MCF 10A (cell line): Measurements from ENCODE around the gene GNG13. TPM values are rescaled to one million over a fixed set of nuclear protein-coding genes. Genes with fewer than 3 reads are reported as not detected.
A peak's percentile ranks its signal among the peaks of the same experiment; 100 is the strongest.

Experiments
- BruUV-seq: library from RNA; stranded (reverse); fragments of 400-500 nt; replicated peaks from 2 replicates; lab custom pipeline; 2021; lab: Mats Ljungman, UMichigan
- CTCF ChIA-PET: fragments of 300-600 bp; sonication (Branson Sonifier 250); formaldehyde crosslinking; extraction: SDS; loops from one replicate; lab custom pipeline; 2021; ENCODE audit warnings: antibody characterized with exemption, inconsistent platforms; lab: Yijun Ruan, JAX
- POLR2A ChIA-PET: fragments of 300-600, 350-650 bp; sonication (Branson Sonifier 250); formaldehyde crosslinking; extraction: SDS; loops from one replicate; lab custom pipeline; 2020; ENCODE audit warnings: antibody characterized with exemption, inconsistent platforms; lab: Yijun Ruan, JAX
- DNase-seq: peaks from one replicate; pipeline ENCODE4 v3.0.0-alpha.2; 2018; ENCODE audit not compliant: unreplicated experiment
- H3K27ac Mint-ChIP-seq: one replicate; pipeline ENCODE4 v1.8.0; 2022; ENCODE audit warnings: mild to moderate bottlenecking, low read depth, mixed read lengths; ENCODE audit not compliant: unreplicated experiment
- H3K27me3 Mint-ChIP-seq: one replicate; pipeline ENCODE4 v1.8.0; 2022; ENCODE audit warnings: mixed read lengths; ENCODE audit not compliant: insufficient read depth, unreplicated experiment
- H3K36me3 Mint-ChIP-seq: one replicate; pipeline ENCODE4 v1.8.0; 2022; ENCODE audit warnings: mild to moderate bottlenecking, moderate library complexity, mixed read lengths; ENCODE audit not compliant: insufficient read depth, unreplicated experiment
- H3K4me1 Mint-ChIP-seq: one replicate; pipeline ENCODE4 v1.8.0; 2022; ENCODE audit warnings: mixed read lengths; ENCODE audit not compliant: insufficient read depth, unreplicated experiment
- H3K4me3 Mint-ChIP-seq: one replicate; pipeline ENCODE4 v1.8.0; 2022; ENCODE audit warnings: mild to moderate bottlenecking, moderate library complexity, mixed read lengths; ENCODE audit not compliant: unreplicated experiment
- H3K9me3 Mint-ChIP-seq: one replicate; pipeline ENCODE4 v1.8.0; 2022; ENCODE audit warnings: mixed read lengths; ENCODE audit not compliant: unreplicated experiment
- CTCF ChIP-seq: fragments of 200-600 bp; IDR thresholded peaks from one replicate; pipeline ENCODE4 v1.8.0; 2022; ENCODE audit warnings: antibody characterized with exemption, mild to moderate bottlenecking; ENCODE audit not compliant: unreplicated experiment
- intact Hi-C: fragments of 100-400 bp; cut with micrococcal nuclease; formaldehyde crosslinking; loops from 2 replicates; pipeline ENCODE4 v1.14.1; 2022
- total RNA-seq: library from RNA; stranded (reverse); gene quantifications from 2 replicates; pipeline ENCODE4 v1.2.3, GENCODE V29; 2022

Gene GNG13
- total RNA-seq, 1 experiment from 2014 or later = not detected

- no TSS peak for BruUV-seq
- ChIA-PET POLR2A (interaction anchor here (0.8 to 2.0 kb wide), 2 partner anchors 9 to 13 kb away, joined by 3 to 6 read pairs; no protein-coding TSS in a partner anchor), CTCF (interaction anchor here (0.7 kb wide), 1 partner anchor 291 kb away, joined by 3 read pairs; no protein-coding TSS in a partner anchor)
- H3K27ac Mint-ChIP-seq = no peak overlapping the region
- peaks cover 10% of the 10 kb centered on the region for H3K4me1 Mint-ChIP-seq
- H3K4me3 Mint-ChIP-seq = no peak overlapping the region
- no peaks in the 10 kb centered on the region for H3K27me3 Mint-ChIP-seq
- intact Hi-C loops = no loop called here
- no peaks in the 10 kb centered on the region for H3K36me3 Mint-ChIP-seq
- DNase-seq = no peak
- H3K9me3 Mint-ChIP-seq = no peaks in the 10 kb centered on the region
- no peak for TF ChIP-seq CTCF
These were observed 37.0 kb downstream of the GNG13 start for GRCh38 chr16:763369-764183.

- no peaks in the 10 kb centered on the region for H3K9me3 Mint-ChIP-seq
- intact Hi-C loops = no loop called here
- no TSS peak for BruUV-seq
- peaks cover 10% of the 10 kb centered on the region for H3K4me1 Mint-ChIP-seq
- no peaks in the 10 kb centered on the region for H3K36me3 Mint-ChIP-seq
- no peak overlapping the region for H3K4me3 Mint-ChIP-seq
- H3K27ac Mint-ChIP-seq = no peak overlapping the region
- no peak for DNase-seq
- POLR2A ChIA-PET = interaction anchor here (0.8 to 3.9 kb wide), 5 partner anchors 10 to 23 kb away, joined by 3 to 26 read pairs (median 6); no protein-coding TSS in a partner anchor
- H3K27me3 Mint-ChIP-seq = no peaks in the 10 kb centered on the region
- CTCF ChIA-PET = interaction anchor here (0.6 kb wide), 1 partner anchor 22 kb away, joined by 4 read pairs; no protein-coding TSS in a partner anchor
- TF ChIP-seq CTCF = no peak
These were observed 37.8 kb downstream of the GNG13 start for GRCh38 chr16:762595-763268.

GRCh38 chr16:761625-762513 lies 38.7 kb downstream of the GNG13 start:
- Mint-ChIP-seq H3K4me3 (peak overlapping the region; percentile 60), H3K27me3 (no peaks in the 10 kb centered on the region), H3K9me3 (no peaks in the 10 kb centered on the region), H3K27ac (peak overlapping the region; percentile 61), H3K36me3 (no peaks in the 10 kb centered on the region), H3K4me1 (peaks cover 10% of the 10 kb centered on the region)
- BruUV-seq = no TSS peak
- CTCF ChIA-PET = interaction anchor here (0.6 to 2.9 kb wide), 7 partner anchors 8 to 50 kb away, joined by 3 to 11 read pairs (median 4); partner anchors contain the start of gene CIAO3
- DNase-seq = no peak
- TF ChIP-seq CTCF = no peak
- intact Hi-C loops = no loop called here
- POLR2A ChIA-PET = interaction anchor here (0.7 to 3.9 kb wide), 17 partner anchors 8 to 1020 kb away, joined by 3 to 26 read pairs (median 4); partner anchors contain the start of genes ANTKMT, CCDC78, CIAO3 and HAGHL
